ENCODE results near the gene DIRAS1.

Gene DIRAS1

GRCh38 chr19:2726904-2727639 lies 5.9 kb upstream of the DIRAS1 start:
- H3K9me3 Mint-ChIP-seq = no peaks in the 10 kb centered on the region
- H3K4me3 Mint-ChIP-seq = no peak overlapping the region
- H3K4me1 Mint-ChIP-seq (ENCODE audit: low read depth) = peaks cover 6% of the 10 kb centered on the region
- no peak overlapping the region for H3K27ac Mint-ChIP-seq
- H3K36me3 Mint-ChIP-seq (ENCODE audit: low read depth) = peaks cover 13% of the 10 kb centered on the region
- intact Hi-C loops (cut with micrococcal nuclease) = no loop called here
- H3K27me3 Mint-ChIP-seq = peaks cover 50% of the 10 kb centered on the region

DNA sequence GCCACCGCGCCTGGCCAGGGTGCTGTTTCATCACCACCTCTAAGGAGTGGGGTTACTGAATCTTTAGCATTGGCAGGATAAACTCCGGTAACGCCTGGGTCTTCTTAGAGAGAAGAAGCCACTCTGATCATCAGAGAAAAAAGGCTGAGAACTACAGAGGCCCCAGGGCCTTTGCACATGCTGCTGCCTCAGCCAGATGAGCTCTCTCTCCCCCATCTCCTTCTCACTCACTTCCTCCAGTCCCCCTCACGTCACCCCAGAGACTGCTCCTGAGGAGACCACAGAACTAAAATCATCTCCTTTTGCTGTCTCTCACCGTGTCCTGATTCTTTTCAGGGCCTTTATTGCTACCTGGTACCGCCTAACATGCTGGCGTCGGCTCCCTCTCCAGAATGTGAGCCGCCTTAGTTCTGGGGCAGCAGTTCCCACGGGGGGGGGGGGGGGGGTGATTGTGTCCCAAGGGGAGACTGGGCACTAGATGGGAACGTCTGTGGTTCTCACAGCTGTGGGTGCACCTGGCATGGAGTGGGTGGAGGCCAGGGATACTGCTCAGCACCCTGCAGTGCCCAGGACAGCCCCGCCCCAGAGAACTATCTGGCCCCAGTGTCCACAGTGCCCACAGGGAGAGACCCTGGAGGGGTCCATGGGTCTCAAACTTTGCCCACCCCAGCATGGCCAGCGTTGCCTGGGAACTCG lies 5.1 kb upstream of the DIRAS1 start:
- intact Hi-C loops (cut with micrococcal nuclease) = no loop called here
- H3K27me3 Mint-ChIP-seq = peaks cover 56% of the 10 kb centered on the region
- H3K36me3 Mint-ChIP-seq (ENCODE audit: low read depth) = peaks cover 5% of the 10 kb centered on the region
- H3K9me3 Mint-ChIP-seq = no peaks in the 10 kb centered on the region
- no peak overlapping the region for H3K4me3 Mint-ChIP-seq
- peaks cover 6% of the 10 kb centered on the region for H3K4me1 Mint-ChIP-seq (ENCODE audit: low read depth)
- H3K27ac Mint-ChIP-seq = no peak overlapping the region

- H3K4me3 Mint-ChIP-seq = no peak overlapping the region
- H3K4me1 Mint-ChIP-seq (ENCODE audit: low read depth) = peaks cover 14% of the 10 kb centered on the region
- intact Hi-C loops (cut with micrococcal nuclease) = no loop called here
- H3K27me3 Mint-ChIP-seq = peaks cover 72% of the 10 kb centered on the region
- H3K36me3 Mint-ChIP-seq (ENCODE audit: low read depth) = no peaks in the 10 kb centered on the region
- H3K9me3 Mint-ChIP-seq = no peaks in the 10 kb centered on the region
- no peak overlapping the region for H3K27ac Mint-ChIP-seq
Observed at GRCh38 chr19:2724148-2724557, 3.0 kb upstream of the DIRAS1 start.

- Mint-ChIP-seq H3K9me3 (no peaks in the 10 kb centered on the region), H3K27me3 (peaks cover 75% of the 10 kb centered on the region), H3K27ac (no peak overlapping the region), H3K36me3 (ENCODE audit: low read depth) (no peaks in the 10 kb centered on the region), H3K4me3 (no peak overlapping the region), H3K4me1 (ENCODE audit: low read depth) (peaks cover 14% of the 10 kb centered on the region)
- intact Hi-C loops (cut with micrococcal nuclease) = no loop called here
Observed at GRCh38 chr19:2723747-2724146, 2.6 kb upstream of the DIRAS1 start.

DNA sequence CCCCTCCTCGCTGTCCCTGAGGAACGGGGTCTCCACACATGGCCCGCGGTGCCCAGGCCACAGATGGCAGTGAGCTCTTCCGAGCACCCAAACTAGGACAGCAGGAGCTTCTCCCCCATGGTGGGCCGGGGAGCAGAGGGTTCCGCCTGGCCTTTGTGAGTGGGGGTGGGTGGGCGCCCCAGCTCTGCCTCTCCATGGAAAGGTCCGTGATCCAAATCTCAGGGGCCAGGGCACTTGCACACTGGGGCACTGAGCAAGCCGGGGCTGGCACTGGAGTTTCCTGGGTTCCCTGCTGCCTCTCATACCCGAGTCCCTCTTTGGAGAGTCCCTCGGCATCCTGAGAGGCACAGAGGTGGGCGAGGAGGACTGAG lies 2.2 kb upstream of the DIRAS1 start:
- peaks cover 76% of the 10 kb centered on the region for H3K27me3 Mint-ChIP-seq
- intact Hi-C loops (cut with micrococcal nuclease) = no loop called here
- H3K4me1 Mint-ChIP-seq (ENCODE audit: low read depth) = peaks cover 14% of the 10 kb centered on the region
- no peaks in the 10 kb centered on the region for H3K36me3 Mint-ChIP-seq (ENCODE audit: low read depth)
- no peaks in the 10 kb centered on the region for H3K9me3 Mint-ChIP-seq
- H3K27ac Mint-ChIP-seq = peak overlapping the region; percentile 45
- no peak overlapping the region for H3K4me3 Mint-ChIP-seq

DNA sequence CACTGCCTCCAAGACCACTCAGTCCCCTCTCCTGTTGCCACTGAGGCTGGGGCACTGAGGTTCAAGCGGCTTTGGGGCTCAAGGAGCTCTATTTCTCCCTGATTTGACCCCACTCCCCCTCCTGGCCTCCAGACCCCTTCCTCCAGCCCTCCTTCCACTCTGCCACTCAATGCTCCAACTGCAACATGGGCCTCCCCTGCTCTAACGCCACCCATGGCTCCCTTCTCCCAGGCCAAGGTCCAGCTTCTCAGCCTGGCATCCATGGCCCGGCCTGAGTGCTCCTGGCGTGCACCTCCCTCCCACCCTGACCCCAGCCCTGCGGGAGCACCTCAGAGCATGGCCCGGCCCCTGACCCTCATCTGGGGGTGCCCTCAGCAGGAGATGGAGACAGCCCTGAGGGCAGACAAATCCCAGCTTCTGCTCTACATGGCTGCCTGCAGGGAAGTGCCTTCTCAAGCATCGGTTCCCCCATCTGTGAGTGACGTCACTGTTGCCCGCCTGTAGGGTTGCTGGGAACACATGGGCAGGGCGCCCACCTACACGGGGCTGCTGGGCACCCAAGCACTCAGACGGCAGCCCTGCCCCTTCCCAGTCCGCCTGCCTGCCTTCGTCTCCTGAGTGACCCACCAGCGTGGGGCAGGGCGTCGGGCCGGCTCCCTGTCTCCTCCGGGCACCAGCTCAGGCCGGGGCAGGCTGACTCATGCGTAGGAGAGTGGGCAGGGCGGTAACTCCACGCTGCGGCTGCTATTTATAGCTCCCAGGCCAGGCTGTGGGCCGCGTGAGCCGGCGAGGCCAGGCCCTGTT lies 1.6 kb upstream of the DIRAS1 start:
- peaks cover 14% of the 10 kb centered on the region for H3K4me1 Mint-ChIP-seq (ENCODE audit: low read depth)
- H3K36me3 Mint-ChIP-seq (ENCODE audit: low read depth) = no peaks in the 10 kb centered on the region
- H3K4me3 Mint-ChIP-seq = no peak overlapping the region

GRCh38 chr19:2721570-2722540 lies 683 bp upstream of the DIRAS1 start:
- Mint-ChIP-seq H3K9me3 (no peaks in the 10 kb centered on the region), H3K4me1 (ENCODE audit: low read depth) (peaks cover 14% of the 10 kb centered on the region), H3K27ac (peak overlapping the region; percentile 22), H3K4me3 (peak overlapping the region; percentile 60), H3K27me3 (peaks cover 73% of the 10 kb centered on the region), H3K36me3 (ENCODE audit: low read depth) (no peaks in the 10 kb centered on the region)
- intact Hi-C loops (cut with micrococcal nuclease) = no loop called here

More for the DNA sequence above, 1.6 kb upstream of the DIRAS1 start:
- no peaks in the 10 kb centered on the region for H3K9me3 Mint-ChIP-seq
- intact Hi-C loops (cut with micrococcal nuclease) = no loop called here
- H3K27ac Mint-ChIP-seq = peak overlapping the region; percentile 45
- H3K27me3 Mint-ChIP-seq = peaks cover 77% of the 10 kb centered on the region

GRCh38 chr19:2719920-2720776 lies 1.0 kb downstream of the DIRAS1 start:
- intact Hi-C loops (cut with micrococcal nuclease) = no loop called here

GRCh38 chr19:2719232-2719735 lies 1.9 kb downstream of the DIRAS1 start:
- Mint-ChIP-seq H3K9me3 (peaks cover 16% of the 10 kb centered on the region), H3K27ac (no peak overlapping the region), H3K4me3 (no peak overlapping the region), H3K27me3 (peaks cover 63% of the 10 kb centered on the region), H3K4me1 (ENCODE audit: low read depth) (peaks cover 14% of the 10 kb centered on the region), H3K36me3 (ENCODE audit: low read depth) (no peaks in the 10 kb centered on the region)
- intact Hi-C loops (cut with micrococcal nuclease) = no loop called here

More at GRCh38 chr19:2719920-2720776, 1.0 kb downstream of the DIRAS1 start:
- no peaks in the 10 kb centered on the region for H3K36me3 Mint-ChIP-seq (ENCODE audit: low read depth)
- H3K27me3 Mint-ChIP-seq = peaks cover 65% of the 10 kb centered on the region
- H3K4me1 Mint-ChIP-seq (ENCODE audit: low read depth) = peaks cover 14% of the 10 kb centered on the region
- H3K4me3 Mint-ChIP-seq = peak overlapping the region; percentile 63
- no peak overlapping the region for H3K27ac Mint-ChIP-seq
- peaks cover 11% of the 10 kb centered on the region for H3K9me3 Mint-ChIP-seq

DNA sequence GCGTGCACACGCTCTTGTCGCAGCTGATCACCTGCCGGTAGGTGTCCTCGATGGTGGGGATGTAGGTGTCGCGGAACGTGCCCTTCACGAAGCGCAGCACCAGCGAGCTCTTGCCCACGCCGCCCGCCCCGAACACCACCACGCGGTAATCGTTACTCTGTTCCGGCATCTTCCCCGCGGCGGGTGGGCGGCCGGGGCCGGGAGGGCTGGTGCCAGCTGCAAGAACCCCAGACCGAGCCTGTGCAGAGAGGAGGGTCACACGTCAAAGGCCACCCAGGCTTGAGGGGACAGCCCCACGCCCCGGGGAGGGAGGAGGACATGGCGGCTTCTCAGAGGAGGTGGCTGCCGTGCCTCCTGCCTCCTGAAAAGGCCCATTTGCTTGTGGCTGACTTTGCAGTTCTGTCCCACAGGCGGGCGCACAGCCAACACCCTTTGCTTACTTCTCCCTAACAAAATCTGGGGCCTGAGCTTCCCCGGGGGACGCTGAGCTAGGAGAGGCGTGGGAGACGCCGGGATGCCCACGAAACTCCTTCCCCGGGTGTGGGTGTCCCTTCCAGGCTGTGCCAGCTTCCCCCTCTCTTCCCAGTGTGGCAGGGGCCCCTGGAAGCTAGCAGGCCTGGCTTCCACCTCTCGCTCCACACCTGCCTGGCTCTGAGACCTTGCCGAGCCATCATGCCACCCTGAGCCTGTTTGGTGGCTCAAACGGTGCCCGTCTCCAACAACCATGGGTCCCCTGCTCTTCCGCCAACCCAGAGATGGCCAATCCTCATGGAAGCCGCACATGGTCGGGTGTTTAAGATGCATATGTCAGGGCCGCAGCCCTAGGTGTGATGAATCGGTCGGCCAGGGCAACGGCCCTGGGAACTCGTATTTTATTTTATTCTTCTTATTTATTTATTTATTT lies 3.3 kb downstream of the DIRAS1 start:
- Mint-ChIP-seq H3K4me1 (ENCODE audit: low read depth) (peaks cover 12% of the 10 kb centered on the region), H3K36me3 (ENCODE audit: low read depth) (no peaks in the 10 kb centered on the region), H3K27ac (no peak overlapping the region), H3K27me3 (peaks cover 57% of the 10 kb centered on the region), H3K9me3 (peaks cover 16% of the 10 kb centered on the region), H3K4me3 (no peak overlapping the region)
- intact Hi-C loops (cut with micrococcal nuclease) = no loop called here

DNA sequence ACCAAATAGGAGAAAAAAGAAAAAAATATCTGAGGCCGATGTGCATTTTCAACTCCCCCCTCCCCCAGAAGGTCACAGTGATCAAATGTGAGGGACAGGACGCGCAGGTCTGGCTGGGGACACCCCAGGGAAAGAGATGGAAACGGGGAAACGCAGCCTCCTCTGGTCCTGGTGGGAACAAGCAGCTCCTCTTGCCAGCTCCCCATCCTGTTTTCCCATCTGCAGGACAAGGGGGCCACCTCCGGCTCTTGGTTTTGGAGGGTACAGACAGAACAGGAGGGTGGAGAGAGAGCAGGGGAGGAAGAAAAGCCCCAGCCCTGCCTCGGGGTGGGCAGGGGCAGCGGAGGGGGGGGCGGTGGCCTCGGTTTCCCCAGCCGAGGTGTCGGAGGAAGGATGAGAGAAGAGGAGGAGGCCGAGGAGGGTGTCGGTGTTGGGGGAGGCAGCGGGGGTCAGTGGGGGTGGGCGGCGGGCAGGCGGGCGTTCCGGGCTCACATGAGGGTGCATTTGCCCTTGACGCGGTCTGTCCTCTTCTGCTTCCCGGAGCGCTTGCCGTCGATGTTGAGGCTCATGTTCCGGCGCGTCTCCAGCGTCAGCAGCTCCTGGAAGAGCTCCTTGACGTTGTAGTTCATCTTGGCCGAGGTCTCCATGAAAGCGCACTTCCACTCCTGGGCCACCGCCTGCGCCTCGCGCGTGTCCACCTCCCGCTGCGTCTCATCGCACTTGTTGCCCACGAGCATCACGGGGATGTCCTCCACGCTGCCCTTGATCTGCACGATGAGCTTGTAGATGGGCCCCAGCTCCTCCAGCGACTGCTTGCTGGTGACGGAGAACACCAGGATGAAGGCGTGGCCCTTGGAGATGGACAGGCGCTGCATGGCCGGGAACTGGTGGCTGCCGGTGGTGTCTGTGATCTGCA lies 4.2 kb downstream of the DIRAS1 start:
- peaks cover 16% of the 10 kb centered on the region for H3K9me3 Mint-ChIP-seq
- intact Hi-C loops (cut with micrococcal nuclease) = no loop called here
- no peak overlapping the region for H3K4me3 Mint-ChIP-seq
- H3K36me3 Mint-ChIP-seq (ENCODE audit: low read depth) = no peaks in the 10 kb centered on the region
- peaks cover 56% of the 10 kb centered on the region for H3K27me3 Mint-ChIP-seq
- H3K27ac Mint-ChIP-seq = peak overlapping the region; percentile 24
- peaks cover 8% of the 10 kb centered on the region for H3K4me1 Mint-ChIP-seq (ENCODE audit: low read depth)
